ENCODE results near the gene CDC25B. TPM values are rescaled to one million over a fixed set of nuclear protein-coding genes. Genes with fewer than 3 reads are reported as not detected.

The CDC25B gene
- total and polyA plus RNA-seq, 2 of the 13 experiments (the other 11 are each of a cell fraction or from before 2014, with no cell fraction given), result 14.5 to 19.4 TPM

DNA sequence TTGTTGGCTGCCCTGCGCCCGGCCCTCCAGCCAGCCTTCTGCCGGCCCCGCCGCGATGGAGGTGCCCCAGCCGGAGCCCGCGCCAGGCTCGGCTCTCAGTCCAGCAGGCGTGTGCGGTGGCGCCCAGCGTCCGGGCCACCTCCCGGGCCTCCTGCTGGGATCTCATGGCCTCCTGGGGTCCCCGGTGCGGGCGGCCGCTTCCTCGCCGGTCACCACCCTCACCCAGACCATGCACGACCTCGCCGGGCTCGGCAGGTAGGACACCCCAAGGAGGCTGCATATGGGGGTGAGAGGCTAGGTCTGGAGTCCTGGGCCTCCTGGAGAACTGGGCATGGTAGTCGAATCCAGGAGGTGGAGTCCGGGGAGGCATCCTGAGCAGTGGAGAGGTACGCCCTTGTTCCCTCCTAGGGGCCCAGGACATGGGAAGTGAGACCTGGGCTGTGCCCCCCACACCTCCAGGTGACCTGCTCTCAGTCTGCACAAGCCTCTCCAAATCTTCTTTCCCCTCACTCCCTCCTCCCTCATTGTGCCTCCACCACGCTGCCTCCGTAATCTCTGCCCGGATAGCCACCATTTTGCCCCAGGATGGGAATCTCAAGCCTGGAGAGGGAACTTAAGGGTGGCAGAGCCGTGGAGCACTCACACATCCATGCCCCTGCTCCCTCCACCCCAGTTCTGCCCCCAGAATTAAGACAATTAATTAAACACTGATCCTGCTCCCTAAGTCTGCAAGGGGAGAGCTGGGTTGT, 541 bp downstream of the CDC25B start (continued):
- TF ChIP-seq, protein P1, sequence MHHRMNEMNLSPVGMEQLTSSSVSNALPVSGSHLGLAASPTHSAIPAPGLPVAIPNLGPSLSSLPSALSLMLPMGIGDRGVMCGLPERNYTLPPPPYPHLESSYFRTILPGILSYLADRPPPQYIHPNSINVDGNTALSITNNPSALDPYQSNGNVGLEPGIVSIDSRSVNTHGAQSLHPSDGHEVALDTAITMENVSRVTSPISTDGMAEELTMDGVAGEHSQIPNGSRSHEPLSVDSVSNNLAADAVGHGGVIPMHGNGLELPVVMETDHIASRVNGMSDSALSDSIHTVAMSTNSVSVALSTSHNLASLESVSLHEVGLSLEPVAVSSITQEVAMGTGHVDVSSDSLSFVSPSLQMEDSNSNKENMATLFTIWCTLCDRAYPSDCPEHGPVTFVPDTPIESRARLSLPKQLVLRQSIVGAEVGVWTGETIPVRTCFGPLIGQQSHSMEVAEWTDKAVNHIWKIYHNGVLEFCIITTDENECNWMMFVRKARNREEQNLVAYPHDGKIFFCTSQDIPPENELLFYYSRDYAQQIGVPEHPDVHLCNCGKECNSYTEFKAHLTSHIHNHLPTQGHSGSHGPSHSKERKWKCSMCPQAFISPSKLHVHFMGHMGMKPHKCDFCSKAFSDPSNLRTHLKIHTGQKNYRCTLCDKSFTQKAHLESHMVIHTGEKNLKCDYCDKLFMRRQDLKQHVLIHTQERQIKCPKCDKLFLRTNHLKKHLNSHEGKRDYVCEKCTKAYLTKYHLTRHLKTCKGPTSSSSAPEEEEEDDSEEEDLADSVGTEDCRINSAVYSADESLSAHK (CRISPR knock-in tag; IDR thresholded peaks at IDR 0.05; ENCODE audit: borderline replicate concordance), result no peak; the same call in 1 of the 2 replicates
- TF ChIP-seq, protein P2, sequence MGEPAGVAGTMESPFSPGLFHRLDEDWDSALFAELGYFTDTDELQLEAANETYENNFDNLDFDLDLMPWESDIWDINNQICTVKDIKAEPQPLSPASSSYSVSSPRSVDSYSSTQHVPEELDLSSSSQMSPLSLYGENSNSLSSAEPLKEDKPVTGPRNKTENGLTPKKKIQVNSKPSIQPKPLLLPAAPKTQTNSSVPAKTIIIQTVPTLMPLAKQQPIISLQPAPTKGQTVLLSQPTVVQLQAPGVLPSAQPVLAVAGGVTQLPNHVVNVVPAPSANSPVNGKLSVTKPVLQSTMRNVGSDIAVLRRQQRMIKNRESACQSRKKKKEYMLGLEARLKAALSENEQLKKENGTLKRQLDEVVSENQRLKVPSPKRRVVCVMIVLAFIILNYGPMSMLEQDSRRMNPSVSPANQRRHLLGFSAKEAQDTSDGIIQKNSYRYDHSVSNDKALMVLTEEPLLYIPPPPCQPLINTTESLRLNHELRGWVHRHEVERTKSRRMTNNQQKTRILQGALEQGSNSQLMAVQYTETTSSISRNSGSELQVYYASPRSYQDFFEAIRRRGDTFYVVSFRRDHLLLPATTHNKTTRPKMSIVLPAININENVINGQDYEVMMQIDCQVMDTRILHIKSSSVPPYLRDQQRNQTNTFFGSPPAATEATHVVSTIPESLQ (CRISPR knock-in tag; conservative IDR thresholded peaks at IDR 0.05), result no peak
- TF ChIP-seq SOX6 (IDR thresholded peaks at IDR 0.05) (no peak), SOX6 (CRISPR knock-in tag; IDR thresholded peaks at IDR 0.05) (no peak), ESRRA (CRISPR knock-in tag; IDR thresholded peaks at IDR 0.05; ENCODE audit: low read depth) (no peak), ZBTB7B (CRISPR knock-in tag; IDR thresholded peaks at IDR 0.05) (peak; percentile 47; the same call in 1 of the 2 replicates), MAFG (CRISPR knock-in tag; IDR thresholded peaks at IDR 0.05) (no peak), ZFP37 (CRISPR knock-in tag; IDR thresholded peaks at IDR 0.05; ENCODE audit: borderline replicate concordance) (no peak), REL (CRISPR knock-in tag; conservative IDR thresholded peaks at IDR 0.05) (no peak), NR2F1 (CRISPR knock-in tag; IDR thresholded peaks at IDR 0.05) (no peak), TGIF2 (CRISPR knock-in tag; IDR thresholded peaks at IDR 0.05) (no peak), KAT7 (CRISPR knock-in tag; IDR thresholded peaks at IDR 0.05; ENCODE audit: borderline replicate concordance) (no peak), YEATS4 (CRISPR knock-in tag; IDR thresholded peaks at IDR 0.05; ENCODE audit: borderline replicate concordance) (0 out of 2 replicates have a peak, but pooled peaks have one; percentile 42), GFI1 (CRISPR knock-in tag; IDR thresholded peaks at IDR 0.05; ENCODE audit: borderline replicate concordance) (no peak), ZNF878 (CRISPR knock-in tag; IDR thresholded peaks at IDR 0.05) (no peak), HMGA1 (CRISPR knock-in tag; conservative IDR thresholded peaks at IDR 0.05) (no peak), ZNF468 (CRISPR knock-in tag; IDR thresholded peaks at IDR 0.05) (no peak)
- TF ChIP-seq, protein P3, sequence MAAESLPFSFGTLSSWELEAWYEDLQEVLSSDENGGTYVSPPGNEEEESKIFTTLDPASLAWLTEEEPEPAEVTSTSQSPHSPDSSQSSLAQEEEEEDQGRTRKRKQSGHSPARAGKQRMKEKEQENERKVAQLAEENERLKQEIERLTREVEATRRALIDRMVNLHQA (CRISPR knock-in tag; IDR thresholded peaks at IDR 0.05), result no peak
- TF ChIP-seq, protein P4, sequence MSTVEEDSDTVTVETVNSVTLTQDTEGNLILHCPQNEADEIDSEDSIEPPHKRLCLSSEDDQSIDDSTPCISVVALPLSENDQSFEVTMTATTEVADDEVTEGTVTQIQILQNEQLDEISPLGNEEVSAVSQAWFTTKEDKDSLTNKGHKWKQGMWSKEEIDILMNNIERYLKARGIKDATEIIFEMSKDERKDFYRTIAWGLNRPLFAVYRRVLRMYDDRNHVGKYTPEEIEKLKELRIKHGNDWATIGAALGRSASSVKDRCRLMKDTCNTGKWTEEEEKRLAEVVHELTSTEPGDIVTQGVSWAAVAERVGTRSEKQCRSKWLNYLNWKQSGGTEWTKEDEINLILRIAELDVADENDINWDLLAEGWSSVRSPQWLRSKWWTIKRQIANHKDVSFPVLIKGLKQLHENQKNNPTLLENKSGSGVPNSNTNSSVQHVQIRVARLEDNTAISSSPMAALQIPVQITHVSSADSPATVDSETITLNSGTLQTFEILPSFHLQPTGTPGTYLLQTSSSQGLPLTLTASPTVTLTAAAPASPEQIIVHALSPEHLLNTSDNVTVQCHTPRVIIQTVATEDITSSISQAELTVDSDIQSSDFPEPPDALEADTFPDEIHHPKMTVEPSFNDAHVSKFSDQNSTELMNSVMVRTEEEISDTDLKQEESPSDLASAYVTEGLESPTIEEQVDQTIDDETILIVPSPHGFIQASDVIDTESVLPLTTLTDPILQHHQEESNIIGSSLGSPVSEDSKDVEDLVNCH (CRISPR knock-in tag; IDR thresholded peaks at IDR 0.05), result no peak
- TF ChIP-seq, protein P5, sequence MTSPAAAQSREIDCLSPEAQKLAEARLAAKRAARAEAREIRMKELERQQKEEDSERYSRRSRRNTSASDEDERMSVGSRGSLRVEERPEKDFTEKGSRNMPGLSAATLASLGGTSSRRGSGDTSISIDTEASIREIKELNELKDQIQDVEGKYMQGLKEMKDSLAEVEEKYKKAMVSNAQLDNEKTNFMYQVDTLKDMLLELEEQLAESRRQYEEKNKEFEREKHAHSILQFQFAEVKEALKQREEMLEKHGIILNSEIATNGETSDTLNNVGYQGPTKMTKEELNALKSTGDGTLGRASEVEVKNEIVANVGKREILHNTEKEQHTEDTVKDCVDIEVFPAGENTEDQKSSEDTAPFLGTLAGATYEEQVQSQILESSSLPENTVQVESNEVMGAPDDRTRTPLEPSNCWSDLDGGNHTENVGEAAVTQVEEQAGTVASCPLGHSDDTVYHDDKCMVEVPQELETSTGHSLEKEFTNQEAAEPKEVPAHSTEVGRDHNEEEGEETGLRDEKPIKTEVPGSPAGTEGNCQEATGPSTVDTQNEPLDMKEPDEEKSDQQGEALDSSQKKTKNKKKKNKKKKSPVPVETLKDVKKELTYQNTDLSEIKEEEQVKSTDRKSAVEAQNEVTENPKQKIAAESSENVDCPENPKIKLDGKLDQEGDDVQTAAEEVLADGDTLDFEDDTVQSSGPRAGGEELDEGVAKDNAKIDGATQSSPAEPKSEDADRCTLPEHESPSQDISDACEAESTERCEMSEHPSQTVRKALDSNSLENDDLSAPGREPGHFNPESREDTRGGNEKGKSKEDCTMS (CRISPR knock-in tag; conservative IDR thresholded peaks at IDR 0.05), result no peak

Measured in HepG2 (cell line).